Measurements from ENCODE around the gene CADM1. TPM values are rescaled to one million over a fixed set of nuclear protein-coding genes. Genes with fewer than 3 reads are reported as not detected.

Gene CADM1
- total and polyA plus RNA-seq, 7 donors = 0.69 to 25.2 (median 15.6) TPM

- intact Hi-C loops (cut with DNase I) = no loop called here
- no peak for DNase-seq
- no peak overlapping the region for H3K27ac ChIP-seq
- H3K27me3 ChIP-seq = no peaks in the 10 kb centered on the region
- no peaks in the 10 kb centered on the region for H3K36me3 ChIP-seq
- no peak overlapping the region for H3K4me3 ChIP-seq
- H3K4me1 ChIP-seq = no peaks in the 10 kb centered on the region
- TF ChIP-seq POLR2A (IDR thresholded peaks at IDR 0.05) (no peak), POLR2AphosphoS5 (IDR thresholded peaks at IDR 0.05) (no peak), CTCF (IDR thresholded peaks at IDR 0.05) (no peak), EP300 (IDR thresholded peaks at IDR 0.05) (no peak)
- no peaks in the 10 kb centered on the region for H3K9me3 ChIP-seq
- WGBS, 2 donors = 74 to 79% methylated on average over 12 of the region's 12 CpGs
Observed at GRCh38 chr11:115181538-115181937, 322.7 kb downstream of the CADM1 start.

- no peaks in the 10 kb centered on the region for H3K27me3 ChIP-seq
- H3K4me1 ChIP-seq = no peaks in the 10 kb centered on the region
- TF ChIP-seq EP300 (IDR thresholded peaks at IDR 0.05) = no peak
- TF ChIP-seq CTCF (IDR thresholded peaks at IDR 0.05) = no peak
- no peak for TF ChIP-seq POLR2A (IDR thresholded peaks at IDR 0.05)
- TF ChIP-seq POLR2AphosphoS5 (IDR thresholded peaks at IDR 0.05) = no peak
- DNase-seq = no peak
- WGBS, 2 donors = 75 to 89% methylated on average over 7 of the region's 7 CpGs
- H3K4me3 ChIP-seq = no peak overlapping the region
- no peak overlapping the region for H3K27ac ChIP-seq
- H3K9me3 ChIP-seq = no peaks in the 10 kb centered on the region
- H3K36me3 ChIP-seq = no peaks in the 10 kb centered on the region
- intact Hi-C loops (cut with DNase I) = no loop called here
Observed at GRCh38 chr11:115180272-115180671, 323.9 kb downstream of the CADM1 start.

DNA sequence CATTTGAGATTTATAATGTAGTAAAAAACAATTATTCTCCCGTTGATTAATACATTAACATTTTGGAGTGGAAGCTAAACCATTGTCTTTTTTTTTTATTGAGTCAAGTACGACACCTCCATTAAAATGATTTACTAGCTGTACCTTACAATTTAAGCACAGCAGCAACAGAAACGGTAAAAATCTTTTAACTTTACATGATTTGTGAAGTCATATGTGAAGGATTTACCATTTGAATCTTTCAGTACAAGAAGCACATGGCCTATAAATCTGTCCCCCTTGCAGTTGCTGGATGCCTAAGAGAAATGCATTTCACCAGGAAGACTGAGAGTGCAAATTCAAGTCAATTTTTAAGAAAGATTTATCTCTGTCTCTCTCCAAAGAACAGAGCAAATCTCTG is 324.6 kb downstream of the CADM1 start:
- no peaks in the 10 kb centered on the region for H3K4me1 ChIP-seq
- H3K4me3 ChIP-seq = no peak overlapping the region
- H3K9me3 ChIP-seq = no peaks in the 10 kb centered on the region
- no peak overlapping the region for H3K27ac ChIP-seq
- 67 to 68% methylated on average over 3 of the region's 3 CpGs for WGBS, 2 donors
- DNase-seq = no peak
- TF ChIP-seq POLR2A (IDR thresholded peaks at IDR 0.05) (no peak), EP300 (IDR thresholded peaks at IDR 0.05) (no peak), CTCF (IDR thresholded peaks at IDR 0.05) (no peak), POLR2AphosphoS5 (IDR thresholded peaks at IDR 0.05) (no peak)
- intact Hi-C loops (cut with DNase I) = no loop called here
- H3K36me3 ChIP-seq = no peaks in the 10 kb centered on the region
- no peaks in the 10 kb centered on the region for H3K27me3 ChIP-seq

DNA sequence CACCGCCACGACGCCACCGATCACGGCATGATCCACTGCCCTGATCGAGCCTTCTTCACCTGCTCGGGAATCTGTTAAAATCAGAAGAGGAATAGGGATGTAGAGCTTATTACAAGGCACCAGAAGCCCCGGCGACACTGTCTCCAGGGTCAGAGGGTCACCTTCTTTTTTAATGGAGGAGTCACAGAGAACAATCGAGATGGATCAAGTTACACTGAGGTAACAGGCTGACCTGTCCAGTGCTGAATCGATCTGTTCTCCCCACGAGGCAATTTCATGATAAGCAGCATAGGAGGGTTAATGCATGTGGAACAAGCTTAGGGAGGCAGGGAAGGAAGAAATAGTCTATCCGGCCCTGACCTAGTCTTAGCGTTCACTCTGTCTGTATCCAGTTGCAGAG is 325.5 kb downstream of the CADM1 start:
- WGBS, 2 donors = 87 to 92% methylated on average over 14 of the region's 14 CpGs
- no peaks in the 10 kb centered on the region for H3K4me1 ChIP-seq
- TF ChIP-seq POLR2AphosphoS5 (IDR thresholded peaks at IDR 0.05) = no peak
- TF ChIP-seq EP300 (IDR thresholded peaks at IDR 0.05) = no peak
- TF ChIP-seq POLR2A (IDR thresholded peaks at IDR 0.05) = no peak
- TF ChIP-seq CTCF (IDR thresholded peaks at IDR 0.05) = no peak
- H3K27me3 ChIP-seq = no peaks in the 10 kb centered on the region
- H3K9me3 ChIP-seq = no peaks in the 10 kb centered on the region
- H3K36me3 ChIP-seq = no peaks in the 10 kb centered on the region
- DNase-seq = no peak
- no peak overlapping the region for H3K4me3 ChIP-seq
- H3K27ac ChIP-seq = no peak overlapping the region
- intact Hi-C loops (cut with DNase I) = no loop called here

DNA sequence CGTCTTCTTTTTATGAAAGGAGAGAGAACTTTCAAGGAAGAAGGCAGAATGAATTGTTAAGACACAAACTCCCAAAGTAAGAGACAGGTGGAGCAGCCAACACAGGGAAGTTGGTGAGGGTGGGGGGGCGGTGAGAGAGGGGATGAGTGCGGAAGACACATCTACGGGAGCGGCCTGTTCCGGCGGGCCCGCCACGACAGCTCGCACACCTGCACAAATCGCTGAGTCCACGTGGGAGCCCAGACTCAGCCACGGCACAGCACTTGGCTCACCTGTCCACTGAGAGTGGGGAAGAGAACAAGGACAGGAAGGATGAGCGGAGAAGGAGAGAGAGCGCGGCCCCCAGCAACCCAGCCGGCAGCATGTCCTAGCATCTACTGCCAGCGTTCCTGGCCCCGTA is 331.1 kb downstream of the CADM1 start:
- no peak overlapping the region for H3K4me3 ChIP-seq
- H3K4me1 ChIP-seq = no peaks in the 10 kb centered on the region
- intact Hi-C loops (cut with DNase I) = no loop called here
- no peaks in the 10 kb centered on the region for H3K9me3 ChIP-seq
- H3K27me3 ChIP-seq = no peaks in the 10 kb centered on the region
- no peak overlapping the region for H3K27ac ChIP-seq
- no peak for DNase-seq
- TF ChIP-seq POLR2AphosphoS5 (IDR thresholded peaks at IDR 0.05) = no peak
- TF ChIP-seq EP300 (IDR thresholded peaks at IDR 0.05) = no peak
- no peak for TF ChIP-seq POLR2A (IDR thresholded peaks at IDR 0.05)
- TF ChIP-seq CTCF (IDR thresholded peaks at IDR 0.05) = no peak
- no peaks in the 10 kb centered on the region for H3K36me3 ChIP-seq
- WGBS, 2 donors = 88% methylated on average over 19 of the region's 19 CpGs
